ENCODE data around the gene SLC25A22.

Gene SLC25A22

DNA sequence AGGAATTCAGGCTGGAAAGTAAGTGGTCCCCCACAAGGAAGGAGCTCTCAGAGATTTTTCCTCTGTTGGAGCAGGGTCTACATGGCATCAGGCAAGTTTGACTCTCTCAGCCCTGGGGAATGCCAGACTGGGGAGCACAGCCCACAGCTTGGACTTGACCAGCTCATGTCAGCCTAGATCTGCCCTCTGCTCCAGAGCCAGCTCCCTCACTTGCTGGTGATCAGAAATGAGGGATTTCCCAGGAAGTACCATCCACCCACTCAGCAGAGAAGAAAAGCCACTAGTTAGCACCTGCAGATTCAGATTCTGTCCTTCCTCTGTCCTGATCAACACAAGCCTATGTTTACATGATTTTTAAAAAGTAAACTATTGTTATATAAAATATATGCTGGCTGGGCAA is 37.8 kb downstream of the SLC25A22 start:
- no peaks in the 10 kb centered on the region for H3K79me2 ChIP-seq (ENCODE audit: control insufficient read depth, insufficient read depth, low read length, poor library complexity)
- H3K14ac ChIP-seq (ENCODE audit: low read length): no peak overlapping the region
- no peaks in the 10 kb centered on the region for H3K27me3 ChIP-seq (ENCODE audit: insufficient read depth, low read length)
- no peak overlapping the region for H4K91ac ChIP-seq (ENCODE audit: low read depth, low read length)
- no peak overlapping the region for H3K18ac ChIP-seq (ENCODE audit: low read length)
- H2AFZ ChIP-seq (ENCODE audit: insufficient read depth, low read length, poor library complexity): no peak overlapping the region
- no peak overlapping the region for H3K27ac ChIP-seq (ENCODE audit: low read depth, low read length)
- no peaks in the 10 kb centered on the region for H3K79me1 ChIP-seq (ENCODE audit: low read length)
- no peak overlapping the region for H2AK5ac ChIP-seq (ENCODE audit: low read length)
- no peak overlapping the region for H3K23ac ChIP-seq (ENCODE audit: low read length)
- H4K8ac ChIP-seq (ENCODE audit: low read depth, low read length): no peak overlapping the region
- H3K9me3 ChIP-seq (ENCODE audit: insufficient read depth, low read depth, low read length): no peaks in the 10 kb centered on the region
- DNase-seq: no peak
- H4K12ac ChIP-seq (ENCODE audit: low read depth, low read length): no peak overlapping the region
- H3K4me3 ChIP-seq (ENCODE audit: low read depth, low read length): no peak overlapping the region
- H3K4ac ChIP-seq (ENCODE audit: low read depth, low read length): no peak overlapping the region
- H3K4me1 ChIP-seq (ENCODE audit: control insufficient read depth in 1 of 2, insufficient read depth in 2 of 2, low read length in 2 of 2): no peaks in the 10 kb centered on the region
- no peak overlapping the region for H2BK120ac ChIP-seq (ENCODE audit: insufficient read depth, low read length, poor library complexity)
- no peak overlapping the region for H3K4me2 ChIP-seq (ENCODE audit: low read length)
- no peak overlapping the region for H2BK12ac ChIP-seq (ENCODE audit: low read length)
- H2BK5ac ChIP-seq (ENCODE audit: low read depth, low read length, poor library complexity): no peak overlapping the region
- H3K36me3 ChIP-seq (ENCODE audit: control insufficient read depth in 1 of 2, insufficient read depth in 2 of 2, low read length in 2 of 2): peaks cover 73% of the 10 kb centered on the region in 2 experiments
- H3K9ac ChIP-seq (ENCODE audit: low read length): no peak overlapping the region

DNA sequence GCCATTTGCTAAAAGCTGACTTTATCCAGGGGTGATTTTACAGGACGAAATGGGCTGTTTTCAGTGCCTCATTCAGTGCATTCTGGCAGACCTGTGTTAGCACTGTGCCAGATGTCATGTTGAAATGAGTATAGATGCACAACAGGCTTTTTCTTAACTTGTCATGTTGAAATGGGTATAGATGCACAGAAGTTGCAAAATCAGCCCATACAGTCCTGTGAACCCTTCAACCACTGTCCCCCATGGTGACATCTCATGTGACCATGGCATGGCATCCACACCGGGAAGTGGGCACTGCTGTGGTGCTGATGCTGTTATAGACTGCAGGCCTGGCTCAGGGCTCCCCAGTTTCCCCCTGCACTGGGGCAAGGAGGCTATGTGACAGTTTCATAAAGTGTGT is 48.4 kb downstream of the SLC25A22 start:
- H3K36me3 ChIP-seq (ENCODE audit: control insufficient read depth in 1 of 2, insufficient read depth in 2 of 2, low read length in 2 of 2): peaks cover 5 to 6% of the 10 kb centered on the region in 2 experiments

GRCh38 chr11:748007-748359 is 50.1 kb downstream of the SLC25A22 start:
- peak overlapping the region; percentile 97 for H3K9ac ChIP-seq (ENCODE audit: low read length)
- peak overlapping the region; percentile 80 for H3K4ac ChIP-seq (ENCODE audit: low read depth, low read length)
- H4K8ac ChIP-seq (ENCODE audit: low read depth, low read length): peak overlapping the region; percentile 87
- peaks cover 2% of the 10 kb centered on the region for H3K9me3 ChIP-seq (ENCODE audit: insufficient read depth, low read depth, low read length)
- H2AK5ac ChIP-seq (ENCODE audit: low read length): peak overlapping the region; percentile 86
- no peak overlapping the region for H4K12ac ChIP-seq (ENCODE audit: low read depth, low read length)
- peak overlapping the region; percentile 98 for H3K4me3 ChIP-seq (ENCODE audit: low read depth, low read length)
- peaks cover 5 to 6% of the 10 kb centered on the region in 2 experiments for H3K36me3 ChIP-seq (ENCODE audit: control insufficient read depth in 1 of 2, insufficient read depth in 2 of 2, low read length in 2 of 2)
- H3K18ac ChIP-seq (ENCODE audit: low read length): peak overlapping the region; percentile 30
- WGBS (ENCODE audit: extremely low coverage, insufficient coverage, insufficient read length): no CpG with 5 or more reads among the region's 18 CpGs
- H3K79me2 ChIP-seq (ENCODE audit: control insufficient read depth, insufficient read depth, low read length, poor library complexity): peaks cover 25% of the 10 kb centered on the region
- no peak overlapping the region for H2BK12ac ChIP-seq (ENCODE audit: low read length)
- H3K4me2 ChIP-seq (ENCODE audit: low read length): peak overlapping the region; percentile 100
- peak in 1 of 2 donors; percentile 11 for DNase-seq
- H2BK5ac ChIP-seq (ENCODE audit: low read depth, low read length, poor library complexity): no peak overlapping the region
- peak overlapping the region; percentile 86 for H3K14ac ChIP-seq (ENCODE audit: low read length)
- H2BK120ac ChIP-seq (ENCODE audit: insufficient read depth, low read length, poor library complexity): peak overlapping the region; percentile 62
- no peaks in the 10 kb centered on the region for H3K27me3 ChIP-seq (ENCODE audit: insufficient read depth, low read length)
- H2AFZ ChIP-seq (ENCODE audit: insufficient read depth, low read length, poor library complexity): peak overlapping the region; percentile 51
- H3K79me1 ChIP-seq (ENCODE audit: low read length): peaks cover 11% of the 10 kb centered on the region
- H3K27ac ChIP-seq (ENCODE audit: low read depth, low read length): no peak overlapping the region
- peak overlapping the region; percentile 90 for H4K91ac ChIP-seq (ENCODE audit: low read depth, low read length)
- peak overlapping the region; percentile 68 for H3K23ac ChIP-seq (ENCODE audit: low read length)
- H3K4me1 ChIP-seq (ENCODE audit: control insufficient read depth in 1 of 2, insufficient read depth in 2 of 2, low read length in 2 of 2): peaks cover 4 to 6% of the 10 kb centered on the region in 2 experiments

More for the DNA sequence above, 48.4 kb downstream of the SLC25A22 start:
- DNase-seq: no peak
- Histone ChIP-seq H3K18ac (ENCODE audit: low read length) (no peak overlapping the region), H2BK120ac (ENCODE audit: insufficient read depth, low read length, poor library complexity) (no peak overlapping the region), H3K79me1 (ENCODE audit: low read length) (peaks cover 11% of the 10 kb centered on the region), H3K9ac (ENCODE audit: low read length) (no peak overlapping the region), H2BK12ac (ENCODE audit: low read length) (no peak overlapping the region), H3K14ac (ENCODE audit: low read length) (no peak overlapping the region), H4K12ac (ENCODE audit: low read depth, low read length) (no peak overlapping the region), H3K4me1 (ENCODE audit: control insufficient read depth in 1 of 2, insufficient read depth in 2 of 2, low read length in 2 of 2) (peaks cover 4 to 6% of the 10 kb centered on the region in 2 experiments), H3K27me3 (ENCODE audit: insufficient read depth, low read length) (no peaks in the 10 kb centered on the region), H3K9me3 (ENCODE audit: insufficient read depth, low read depth, low read length) (peaks cover 2% of the 10 kb centered on the region), H2BK5ac (ENCODE audit: low read depth, low read length, poor library complexity) (no peak overlapping the region), H3K27ac (ENCODE audit: low read depth, low read length) (no peak overlapping the region), H3K4me3 (ENCODE audit: low read depth, low read length) (no peak overlapping the region), H3K4me2 (ENCODE audit: low read length) (no peak overlapping the region), H3K23ac (ENCODE audit: low read length) (peak overlapping the region; percentile 44), H3K79me2 (ENCODE audit: control insufficient read depth, insufficient read depth, low read length, poor library complexity) (peaks cover 25% of the 10 kb centered on the region), H4K8ac (ENCODE audit: low read depth, low read length) (no peak overlapping the region), H2AFZ (ENCODE audit: insufficient read depth, low read length, poor library complexity) (no peak overlapping the region), H4K91ac (ENCODE audit: low read depth, low read length) (no peak overlapping the region), H3K4ac (ENCODE audit: low read depth, low read length) (peak overlapping the region; percentile 71), H2AK5ac (ENCODE audit: low read length) (no peak overlapping the region)
- no CpG with 5 or more reads among the region's 2 CpGs for WGBS (ENCODE audit: extremely low coverage, insufficient coverage, insufficient read length)

DNA sequence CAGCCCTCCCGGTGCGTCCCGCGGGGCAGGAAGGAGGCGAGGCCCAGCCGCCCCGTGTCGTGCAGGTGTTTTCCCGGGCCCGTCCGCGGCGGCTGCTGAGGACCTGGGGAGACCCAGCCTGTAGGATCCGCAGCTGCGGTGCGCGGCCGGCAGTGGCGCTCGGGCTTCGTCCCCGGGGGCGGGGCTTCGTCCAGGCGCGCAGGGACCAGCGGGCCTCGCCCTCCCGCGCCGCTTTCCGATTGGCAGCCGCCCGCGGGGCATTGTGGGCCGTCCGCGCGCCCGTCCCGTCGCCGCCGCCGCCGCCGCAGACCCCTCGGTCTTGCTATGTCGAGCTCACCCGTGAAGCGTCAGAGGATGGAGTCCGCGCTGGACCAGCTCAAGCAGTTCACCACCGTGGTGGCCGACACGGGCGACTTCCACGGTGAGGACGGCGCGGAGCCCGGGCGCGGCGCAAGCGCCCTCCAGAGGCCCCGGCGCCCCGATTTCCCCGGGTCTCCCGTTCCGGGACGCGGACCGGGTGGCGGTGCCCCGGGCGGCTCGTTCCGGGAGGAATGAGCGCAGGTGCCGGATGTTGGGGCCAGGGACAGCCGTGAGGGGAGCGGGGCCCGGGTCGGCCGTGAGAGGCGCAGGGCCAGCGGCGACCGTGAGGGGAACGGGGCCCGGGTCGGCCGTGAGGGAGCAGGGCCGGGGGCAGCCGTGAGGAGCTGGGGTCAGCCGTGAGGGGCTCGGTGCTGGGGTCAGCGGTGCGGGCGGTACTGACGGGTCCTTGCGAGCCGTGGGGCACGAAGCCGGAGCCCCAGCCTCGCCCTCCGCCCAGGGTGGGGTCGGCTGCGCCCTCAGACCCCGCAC is 50.7 kb downstream of the SLC25A22 start, which contains the start of gene TALDO1:
TALDO1 (plus strand) TSS at position 307 of the 849 bp plus-strand sequence; CDS start at position 325, 18 bp downstream.
- peaks cover 2% of the 10 kb centered on the region for H3K9me3 ChIP-seq (ENCODE audit: insufficient read depth, low read depth, low read length)

More for the DNA sequence above, 50.7 kb downstream of the SLC25A22 start, which contains the start of gene TALDO1:
- Histone ChIP-seq H3K9ac (ENCODE audit: low read length) (peak within 1 kb of the TSS; percentile 97), H4K12ac (ENCODE audit: low read depth, low read length) (peak within 1 kb of the TSS; percentile 59), H3K27ac (ENCODE audit: low read depth, low read length) (peak within 1 kb of the TSS; percentile 81), H4K91ac (ENCODE audit: low read depth, low read length) (peak within 1 kb of the TSS; percentile 90), H3K4me2 (ENCODE audit: low read length) (peak within 1 kb of the TSS; percentile 100), H2BK120ac (ENCODE audit: insufficient read depth, low read length, poor library complexity) (peak within 1 kb of the TSS; percentile 62), H3K14ac (ENCODE audit: low read length) (peak within 1 kb of the TSS; percentile 87), H3K79me2 (ENCODE audit: control insufficient read depth, insufficient read depth, low read length, poor library complexity) (peaks cover 23% of the 10 kb centered on the region), H3K23ac (ENCODE audit: low read length) (peak within 1 kb of the TSS; percentile 68), H2AFZ (ENCODE audit: insufficient read depth, low read length, poor library complexity) (peak within 1 kb of the TSS; percentile 80), H3K18ac (ENCODE audit: low read length) (peak within 1 kb of the TSS; percentile 84), H2BK12ac (ENCODE audit: low read length) (peak within 1 kb of the TSS; percentile 19), H3K4ac (ENCODE audit: low read depth, low read length) (peak within 1 kb of the TSS; percentile 80), H3K36me3 (ENCODE audit: control insufficient read depth in 1 of 2, insufficient read depth in 2 of 2, low read length in 2 of 2) (peaks cover 2% of the 10 kb centered on the region in 2 experiments), H2AK5ac (ENCODE audit: low read length) (peak within 1 kb of the TSS; percentile 86), H3K79me1 (ENCODE audit: low read length) (peaks cover 14% of the 10 kb centered on the region), H3K27me3 (ENCODE audit: insufficient read depth, low read length) (no peaks in the 10 kb centered on the region), H3K4me1 (ENCODE audit: control insufficient read depth in 1 of 2, insufficient read depth in 2 of 2, low read length in 2 of 2) (peaks cover 6 to 7% of the 10 kb centered on the region in 2 experiments), H3K4me3 (ENCODE audit: low read depth, low read length) (peak within 1 kb of the TSS; percentile 98), H4K8ac (ENCODE audit: low read depth, low read length) (peak within 1 kb of the TSS; percentile 87), H2BK5ac (ENCODE audit: low read depth, low read length, poor library complexity) (peak within 1 kb of the TSS; percentile 51)
- no CpG with 5 or more reads among the region's 112 CpGs for WGBS (ENCODE audit: extremely low coverage, insufficient coverage, insufficient read length)
- DNase-seq: peak; percentile 89 to 94

Data from trophoblast cell (in vitro differentiated cells and primary cell).